AML-193 (cell line): Measurements from ENCODE around the gene IGSF6.
"Not testable (repeated sequence)": the region's sequence is repeated elsewhere in the genome, so short reads cannot be mapped to it uniquely, and the experiment has no call there.

ENCODE experiments used
- DNase-seq, 2 experiments: peaks; one replicate each; lab custom pipeline; 2025; lab: John Stamatoyannopoulos, UW

IGSF6 gene

DNA sequence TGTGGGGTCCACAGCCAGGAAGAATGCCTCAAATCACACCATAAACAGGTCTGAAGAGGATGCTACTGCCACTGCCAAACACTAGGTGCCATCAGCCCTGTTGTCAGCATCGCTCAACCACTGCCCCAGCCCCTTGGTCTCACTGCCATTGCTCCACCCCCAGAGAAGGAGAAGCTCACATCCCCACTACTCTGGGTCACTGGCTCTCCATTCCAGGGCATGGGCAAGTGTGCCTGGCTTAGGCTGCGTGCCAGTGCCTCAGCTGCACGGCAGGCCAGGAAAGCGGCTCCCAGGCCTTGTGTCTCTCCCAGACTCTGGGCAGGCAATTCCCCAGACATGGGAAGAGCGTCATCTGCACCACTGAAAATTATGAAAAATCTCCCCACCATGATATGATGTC, 1.2 kb upstream of the IGSF6 start:
- DNase-seq: no peak

DNA sequence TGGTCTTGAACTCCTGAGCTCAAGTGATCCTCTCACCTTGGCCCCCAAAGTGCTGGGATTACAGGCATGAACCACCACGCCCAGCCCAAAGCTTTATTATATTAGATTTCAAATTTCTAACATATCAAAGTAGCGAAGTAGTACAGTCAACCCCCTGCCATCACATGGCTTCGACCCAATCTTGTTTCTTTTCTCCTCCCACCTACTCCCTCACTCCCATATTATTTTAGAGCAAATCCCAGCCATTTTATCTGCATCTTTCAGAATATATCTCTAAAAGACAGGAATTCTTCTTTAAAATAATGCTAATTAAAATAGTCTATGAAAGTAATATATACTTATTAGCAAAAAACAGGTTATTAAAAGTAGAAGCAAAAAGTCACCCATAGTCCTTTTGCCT, 893 bp downstream of the IGSF6 start:
- DNase-seq: no peak

DNA sequence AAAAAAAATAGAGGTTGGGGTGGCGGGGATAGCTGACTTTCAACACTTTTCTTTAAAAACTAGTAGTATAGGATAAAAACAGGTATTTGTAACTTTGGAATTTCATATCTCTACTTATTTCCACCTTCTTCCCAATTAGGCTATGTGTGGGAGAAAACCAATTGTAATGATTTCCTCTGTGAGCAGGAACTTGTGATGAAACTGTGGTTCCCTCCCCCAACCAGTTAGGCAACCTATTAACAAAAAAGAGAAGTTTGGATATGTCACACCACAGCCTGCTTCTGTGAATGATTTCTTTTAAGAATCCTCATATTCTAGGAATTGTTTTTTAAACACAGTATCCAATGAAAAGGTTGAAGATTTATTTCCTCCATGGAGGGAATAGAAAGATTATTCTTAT, 1.9 kb downstream of the IGSF6 start:
- DNase-seq: peak; percentile 83 to 91

DNA sequence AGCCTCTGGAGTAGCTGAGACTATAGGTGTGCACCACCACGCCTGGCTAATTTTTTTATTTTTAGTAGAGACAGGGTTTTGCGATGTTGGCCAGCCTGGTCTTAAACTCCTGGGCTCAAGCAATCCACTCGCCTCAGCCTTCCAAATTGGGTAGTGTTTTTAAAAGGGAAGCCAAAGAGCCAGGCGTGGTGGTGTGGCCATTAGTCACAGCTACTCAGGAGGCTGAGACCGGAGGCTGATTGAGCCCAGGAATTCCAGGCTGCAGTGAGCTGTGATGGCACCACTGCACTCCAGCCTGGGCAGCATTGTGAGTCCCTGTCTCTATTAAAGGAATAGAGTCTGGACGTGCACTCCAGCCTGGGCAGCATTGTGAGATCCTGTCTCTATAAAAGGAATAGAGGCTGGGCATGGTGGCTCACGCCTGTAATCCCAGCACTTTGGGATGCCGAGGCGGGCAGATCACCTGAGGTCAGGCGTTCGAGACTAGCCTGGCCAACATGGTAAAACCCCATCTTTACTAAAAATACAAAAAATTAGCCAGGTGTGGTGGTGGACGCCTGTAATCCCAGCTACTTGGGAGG, 2.5 kb downstream of the IGSF6 start:
- not testable (repeated sequence) for DNase-seq

DNA sequence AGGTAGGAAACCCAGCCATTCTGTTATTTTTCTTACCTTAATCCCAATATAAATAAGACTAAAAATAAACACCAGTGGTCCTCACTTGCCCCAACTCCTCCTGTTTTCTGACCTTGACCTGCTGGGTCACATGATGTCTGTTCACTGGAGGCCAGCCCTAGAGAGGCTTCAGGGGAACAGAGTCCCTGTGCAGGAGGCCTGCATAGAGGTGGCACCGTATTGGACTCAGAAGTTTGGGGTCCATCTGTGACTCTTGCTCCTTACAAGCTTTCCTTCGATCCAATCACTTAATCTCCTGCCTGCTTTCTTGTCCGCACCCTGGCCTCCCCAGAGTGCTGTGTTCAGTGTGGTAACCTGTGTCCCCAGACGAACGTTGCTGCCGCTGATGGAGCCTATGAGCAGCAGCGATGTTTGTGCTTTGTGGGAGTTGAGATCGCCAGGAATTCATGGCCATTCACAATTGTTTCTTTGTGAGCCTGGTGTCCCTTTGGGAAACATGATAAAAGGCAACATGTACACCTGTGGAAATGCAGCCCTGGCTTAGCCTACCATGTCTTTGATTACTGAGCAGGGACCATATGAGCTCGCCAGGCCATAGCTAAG, 4.7 kb downstream of the IGSF6 start:
- DNase-seq: no peak

DNA sequence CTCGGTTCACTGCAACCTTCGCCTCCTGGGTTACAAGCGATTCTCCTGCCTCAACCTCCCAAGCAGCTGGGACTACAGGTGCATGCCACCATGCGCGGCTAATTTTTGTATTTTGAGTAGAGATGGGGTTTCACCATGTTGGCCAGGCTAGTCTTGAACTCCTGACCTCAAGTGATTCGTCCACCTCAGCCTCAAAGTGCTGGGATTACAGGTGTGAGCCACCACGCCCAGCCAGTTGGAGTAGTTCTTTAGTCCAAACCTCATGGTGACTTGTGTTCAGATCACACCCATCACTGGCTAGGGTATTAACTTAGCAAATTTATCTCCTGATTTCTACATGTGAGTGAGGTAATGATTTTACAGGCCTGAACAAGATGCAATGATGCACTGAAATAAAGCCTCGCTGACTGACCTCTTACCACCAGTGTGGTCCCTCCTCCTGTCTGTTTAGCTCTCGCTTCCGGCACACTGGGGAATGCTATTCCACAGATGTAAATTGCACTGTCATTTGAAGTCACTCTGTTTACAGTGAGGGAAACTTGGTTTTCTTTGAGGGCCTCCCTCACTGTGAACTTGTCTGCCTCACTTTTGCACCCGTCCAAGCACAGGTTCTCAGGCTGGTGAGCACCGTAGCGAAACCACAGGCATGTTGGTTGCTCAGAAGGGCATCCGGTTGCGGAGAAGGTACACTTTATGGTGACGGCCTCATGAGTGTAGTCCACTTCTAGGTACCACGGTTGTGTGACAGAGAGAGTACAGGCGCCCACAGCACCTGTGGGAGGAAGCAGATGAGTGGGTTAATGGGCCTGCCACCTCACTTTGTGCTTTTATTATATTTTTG, 5.5 kb downstream of the IGSF6 start:
- no peak for DNase-seq

DNA sequence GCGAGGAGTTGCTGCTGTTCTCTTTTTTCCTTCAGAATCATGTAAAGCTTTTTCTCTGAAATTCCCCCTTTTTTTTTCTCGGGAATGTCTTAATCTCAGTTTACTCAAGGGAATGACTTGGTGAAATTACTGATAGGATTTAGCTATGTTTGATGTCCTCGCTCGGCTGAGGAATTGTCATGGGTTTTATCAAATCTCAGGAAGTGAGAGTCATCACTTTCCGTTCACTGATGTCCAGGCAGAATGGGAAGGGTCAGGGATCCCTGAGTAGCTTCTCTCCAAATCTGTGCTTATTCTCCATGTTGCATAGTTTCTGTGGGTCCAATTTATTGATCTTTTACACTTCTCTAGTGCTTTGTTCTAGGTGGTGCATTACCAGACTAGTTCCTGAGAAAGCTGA, 6.3 kb downstream of the IGSF6 start:
- DNase-seq: no peak

DNA sequence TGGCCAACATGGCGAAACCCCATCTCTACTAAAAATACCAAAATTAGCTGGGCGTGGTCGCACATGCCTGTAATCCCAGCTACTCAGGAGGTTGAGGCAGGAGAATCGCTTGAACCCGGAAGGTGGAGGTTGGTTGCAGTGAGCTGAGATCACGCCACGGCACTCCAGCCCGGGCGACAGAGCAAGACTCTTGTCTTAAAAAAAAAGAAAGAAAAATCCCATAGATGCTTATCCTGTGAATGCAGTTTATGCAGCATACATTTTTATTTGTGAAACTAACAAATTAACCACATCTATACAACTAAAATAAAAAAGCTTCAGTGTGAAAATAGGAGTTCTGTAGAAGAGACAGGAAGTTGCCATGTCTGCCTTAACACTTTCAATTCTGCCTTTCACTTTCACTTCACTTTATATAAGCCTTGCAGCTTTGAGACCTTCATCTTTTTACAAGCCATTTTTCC, 7.1 kb downstream of the IGSF6 start:
- peak; percentile 28 to 33 for DNase-seq

DNA sequence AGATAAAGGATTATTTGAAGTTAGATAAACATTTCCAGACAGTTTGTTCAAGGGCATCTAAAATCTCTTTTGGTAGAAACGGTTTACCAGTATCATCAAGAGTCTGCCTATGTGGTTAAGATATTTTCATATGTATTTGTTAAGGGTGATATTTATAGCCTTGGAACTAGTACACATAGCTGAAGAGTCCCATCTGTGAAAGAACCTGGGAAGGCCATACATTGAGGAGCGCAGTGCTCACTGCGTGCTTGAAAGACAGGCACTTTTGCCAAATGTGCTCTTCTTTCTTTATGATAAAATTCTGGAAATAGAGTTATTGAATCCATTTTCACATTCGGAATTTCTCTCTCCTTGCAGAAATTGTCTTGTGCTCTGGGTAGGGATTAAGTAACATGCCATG, 7.7 kb downstream of the IGSF6 start:
- DNase-seq: no peak

DNA sequence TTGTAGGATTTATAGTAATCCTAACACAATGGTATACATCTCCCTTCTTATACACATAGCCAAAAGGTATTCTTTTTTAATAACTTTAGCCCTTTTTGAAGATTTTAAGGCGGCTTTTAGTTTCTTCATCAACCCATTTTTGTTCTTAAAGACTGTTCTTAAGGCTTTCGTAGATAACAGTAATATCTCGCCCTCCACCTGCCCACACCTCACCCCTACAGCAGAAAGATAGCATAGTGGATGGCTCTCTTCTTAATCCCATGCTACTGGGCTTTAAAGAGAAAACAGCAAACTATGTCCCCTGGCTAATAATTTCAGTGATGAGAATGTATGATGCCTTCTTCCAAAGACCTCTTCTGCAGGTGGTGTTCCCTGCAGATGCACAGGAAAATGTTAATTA, 8.6 kb downstream of the IGSF6 start:
- DNase-seq: no peak

DNA sequence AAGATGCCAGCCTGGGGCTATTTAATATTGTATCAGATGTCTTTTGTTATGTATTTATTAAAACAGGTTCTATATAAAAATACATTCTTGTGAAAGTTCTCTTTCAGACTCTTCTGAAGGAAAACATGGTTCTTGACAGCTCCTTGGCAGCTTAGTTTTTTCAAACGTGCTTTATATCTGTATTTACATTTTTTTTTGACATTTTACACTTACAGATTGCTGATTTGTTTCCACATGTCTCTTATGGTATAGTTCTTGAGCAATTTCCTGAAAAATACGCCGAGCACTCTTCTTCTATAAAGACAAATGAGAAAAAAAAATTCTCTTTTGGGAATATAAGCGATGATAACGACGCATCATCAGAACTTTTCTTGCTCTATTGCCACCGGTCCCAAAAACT, 9.5 kb downstream of the IGSF6 start:
- no peak for DNase-seq

DNA sequence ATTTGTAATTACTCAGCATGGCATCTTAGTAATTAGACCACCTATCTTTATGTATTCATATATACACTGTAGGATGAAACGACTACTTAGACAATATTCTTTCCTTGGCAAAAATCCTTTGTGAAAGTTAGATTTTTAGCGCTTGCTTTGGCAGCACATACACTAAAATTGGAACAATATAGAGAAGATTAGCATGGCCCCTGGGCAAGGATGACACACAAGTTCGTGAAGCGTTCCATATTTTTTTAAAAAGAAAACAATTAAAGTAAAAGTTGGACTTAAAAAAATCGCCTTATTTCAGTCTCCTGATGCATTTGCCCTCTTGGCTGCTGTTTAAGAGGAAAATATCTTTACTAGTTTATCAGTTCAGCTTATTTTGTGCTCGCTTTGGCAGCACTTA, 10.5 kb downstream of the IGSF6 start:
- DNase-seq: no peak

DNA sequence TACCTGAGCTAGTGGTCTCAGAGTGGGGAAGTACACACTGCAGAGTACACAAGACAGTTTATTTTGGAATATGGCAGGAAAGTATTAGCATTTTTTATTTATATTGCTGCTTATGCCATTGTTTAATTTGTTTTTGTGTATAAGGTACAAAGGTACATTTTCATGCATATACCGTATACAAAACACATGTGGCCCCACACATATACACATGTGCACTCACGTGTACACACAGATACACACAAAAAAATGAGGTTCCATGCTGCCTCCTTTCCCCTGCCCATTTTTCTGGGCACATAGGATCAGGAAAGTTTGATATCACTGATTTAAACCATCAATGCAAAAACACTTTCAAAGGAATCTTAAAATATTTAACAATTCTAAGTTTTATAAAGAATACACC, 12.9 kb downstream of the IGSF6 start:
- DNase-seq: no peak

DNA sequence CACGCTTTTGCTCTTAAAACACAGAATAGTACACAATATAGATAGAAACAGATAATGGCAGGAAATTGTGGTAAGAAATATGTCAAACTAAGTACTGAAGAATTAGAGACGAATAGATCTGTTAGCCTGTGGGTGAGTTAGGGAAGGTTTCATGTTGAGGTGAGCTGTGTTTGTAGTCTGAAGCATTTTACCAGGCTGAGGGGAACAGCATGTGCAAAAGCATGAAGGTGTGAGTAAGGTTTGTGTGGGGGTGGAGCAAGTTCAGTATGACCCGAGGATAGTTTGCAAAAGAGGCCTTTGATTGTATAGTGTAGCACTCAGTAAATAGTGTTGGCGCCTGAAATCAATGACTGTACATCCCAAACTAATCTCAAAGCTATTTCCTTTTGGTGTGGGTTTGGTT, 13.8 kb downstream of the IGSF6 start:
- peak in 1 of 2 experiments; percentile 11 for DNase-seq

DNA sequence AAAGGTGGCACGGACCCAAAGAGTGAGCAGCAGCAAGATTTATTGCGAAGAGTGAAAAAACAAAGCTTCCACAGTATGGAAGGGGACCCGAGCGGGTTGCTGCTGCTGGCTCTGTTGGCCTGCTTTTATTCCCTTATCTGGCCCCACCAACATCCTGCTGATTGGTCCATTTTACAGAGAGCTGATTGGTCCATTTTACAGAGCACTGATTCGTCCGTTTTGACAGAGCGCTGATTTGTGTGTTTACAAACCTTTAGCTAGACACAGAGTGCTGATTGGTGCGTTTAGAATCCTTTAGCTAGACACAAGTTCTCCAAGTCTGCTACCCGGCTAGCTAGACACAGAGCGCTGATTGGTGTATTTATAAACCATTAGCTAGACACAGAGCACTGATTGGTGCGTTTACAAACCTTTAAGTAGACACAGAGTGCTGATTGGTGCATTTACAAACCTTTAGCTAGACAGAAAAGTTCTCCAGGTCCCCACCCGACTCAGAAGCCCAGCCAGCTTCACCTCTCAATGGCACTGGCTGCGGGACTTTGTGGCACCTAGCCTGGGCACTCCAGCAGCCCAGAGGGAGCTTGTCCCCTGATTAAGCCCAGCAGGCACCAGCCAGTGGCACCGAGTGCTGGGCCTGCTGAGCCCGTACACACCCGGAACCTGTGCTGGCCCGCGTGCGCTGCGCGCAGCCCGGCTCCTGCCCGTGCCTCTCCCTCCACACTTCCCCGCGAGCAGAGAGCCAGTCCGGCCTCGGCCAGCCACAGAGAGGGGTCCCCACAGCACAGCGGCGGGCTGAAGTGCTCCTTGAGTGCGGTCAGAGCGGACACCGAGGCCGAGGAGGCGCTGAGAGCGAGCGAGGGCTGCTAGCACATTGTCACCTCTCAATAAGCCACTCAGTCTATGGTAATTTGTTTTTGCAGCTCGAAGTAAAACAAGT, 15.1 kb downstream of the IGSF6 start:
- DNase-seq: no peak

DNA sequence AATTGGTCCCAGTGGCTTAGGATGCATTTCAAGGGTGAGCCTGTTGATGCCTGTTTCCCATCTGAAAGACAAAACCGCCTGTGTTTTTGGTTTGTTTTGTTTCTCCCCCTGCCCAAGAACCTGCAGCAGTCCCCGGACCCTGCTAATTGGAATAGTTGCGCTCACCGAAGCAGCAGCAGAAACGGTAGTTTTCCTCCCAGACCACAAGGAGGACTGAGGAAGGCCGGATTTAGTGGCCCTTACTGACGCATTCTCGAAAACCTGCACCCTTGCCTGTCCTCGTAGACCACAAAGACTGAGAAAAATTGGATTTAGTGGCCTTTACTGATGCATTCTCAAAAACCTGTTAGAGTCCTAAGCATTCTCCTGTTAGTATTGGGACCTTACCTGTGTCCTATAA, 16.7 kb downstream of the IGSF6 start:
- not testable (repeated sequence) for DNase-seq

DNA sequence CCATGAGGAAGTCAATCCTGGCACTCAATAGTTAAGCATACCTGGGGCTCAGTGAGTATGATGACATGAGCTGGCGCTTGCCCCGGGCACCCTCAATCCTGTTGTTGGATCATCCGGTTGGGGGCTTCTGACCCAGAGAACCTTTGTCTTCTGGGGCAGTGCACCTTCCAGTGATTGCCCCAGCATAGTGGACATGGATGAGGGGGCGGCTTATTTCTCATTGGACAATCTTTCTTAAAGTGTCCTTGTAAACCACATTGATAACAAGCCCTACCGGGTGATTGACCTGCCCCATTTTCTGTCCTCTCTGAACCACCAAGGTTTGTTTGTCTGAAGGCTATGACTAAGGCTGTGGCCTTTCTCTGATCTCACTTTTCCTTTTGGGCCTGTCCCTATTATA, 18.2 kb downstream of the IGSF6 start:
- no peak for DNase-seq

DNA sequence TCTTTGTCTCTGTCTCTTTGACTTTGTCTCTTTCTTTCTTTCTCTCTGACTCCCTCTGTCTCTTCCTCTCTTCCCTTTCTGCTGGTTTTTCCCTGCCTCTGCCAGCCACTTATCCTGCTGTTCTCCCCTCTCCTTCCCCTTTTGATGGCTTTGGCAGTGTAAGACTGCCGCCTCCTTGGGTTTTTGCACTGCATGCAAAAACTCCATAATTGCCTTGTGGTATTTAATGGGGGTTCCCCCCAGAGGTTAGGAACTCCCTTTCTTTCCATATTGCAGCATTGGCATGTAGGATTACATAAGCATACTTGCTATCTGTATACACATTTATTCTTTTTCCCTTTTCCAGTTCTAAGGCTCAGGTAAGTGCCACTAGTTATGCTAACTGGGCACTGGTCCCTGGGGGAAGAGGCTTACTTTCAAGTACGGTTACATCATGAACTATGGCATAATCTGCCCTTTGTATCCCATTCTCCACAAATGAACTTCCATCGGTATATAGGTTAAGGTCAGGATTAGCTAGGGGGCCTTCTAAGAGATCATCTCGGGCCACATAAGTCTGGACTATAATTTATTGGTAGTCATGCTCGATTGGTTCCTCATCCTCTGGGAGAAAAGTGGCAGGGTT, 20.3 kb downstream of the IGSF6 start:
- not testable (repeated sequence) for DNase-seq

DNA sequence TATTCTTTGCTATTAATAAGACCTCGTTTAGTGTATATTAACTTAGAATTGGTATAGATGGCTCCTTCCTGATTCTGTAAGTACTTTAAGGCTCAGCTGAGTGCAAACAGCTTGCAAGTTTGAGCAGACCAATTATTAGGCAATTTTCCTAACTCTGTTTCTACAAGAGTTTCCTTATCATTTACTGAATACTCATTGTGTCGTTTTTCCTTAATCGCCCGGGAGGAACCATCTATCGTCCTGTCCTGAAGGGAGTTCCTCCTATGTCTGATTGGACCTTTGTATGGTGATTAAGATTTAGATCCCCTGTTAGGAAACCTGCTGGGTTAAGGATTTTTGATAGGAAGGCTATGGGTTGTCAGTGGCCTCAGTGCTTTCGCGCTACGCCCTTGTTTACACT, 21.0 kb downstream of the IGSF6 start:
- DNase-seq: not testable (repeated sequence)

DNA sequence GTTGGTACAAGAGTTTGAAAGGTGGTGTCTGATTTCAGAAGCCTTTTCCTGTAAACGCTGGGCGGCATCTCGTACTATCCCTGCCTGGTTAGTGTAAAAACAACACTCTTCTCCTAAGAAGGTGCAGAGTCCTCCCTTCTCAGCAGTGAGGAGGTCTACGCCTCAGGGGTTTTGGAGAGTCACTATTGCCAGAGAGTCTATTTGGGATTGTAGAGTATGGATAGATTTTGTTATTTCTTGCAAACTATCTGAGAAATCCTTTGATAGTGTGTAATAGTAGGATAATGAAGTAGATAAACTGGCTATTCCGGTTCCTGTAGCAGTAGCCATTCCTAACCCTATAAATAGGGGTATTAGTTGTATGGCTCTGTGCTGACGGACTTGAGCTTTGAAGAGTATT, 21.5 kb downstream of the IGSF6 start:
- DNase-seq: not testable (repeated sequence)
